Neuronal stem cell (in vitro differentiated cells): Measurements from ENCODE around the gene HSD17B8.
A peak's percentile ranks its signal among the peaks of the same experiment; 100 is the strongest.

Source experiments
- DNase-seq: peaks from one replicate; pipeline ENCODE4 v3.0.0-alpha.2; 2013; ENCODE audit warnings: low spot score
- H2AFZ ChIP-seq: one replicate; pipeline ENCODE4 v1.6.1; 2013; ENCODE audit warnings: mild to moderate bottlenecking, low read length, inconsistent platforms
- H2AK5ac ChIP-seq: 2 replicates; pipeline ENCODE4 v1.6.1; 2013; ENCODE audit warnings: low read depth, mild to moderate bottlenecking, inconsistent platforms, low read length, moderate library complexity, mixed read lengths
- H2BK120ac ChIP-seq: 2 replicates; pipeline ENCODE4 v1.6.1; 2013; ENCODE audit warnings: low read depth, mild to moderate bottlenecking, inconsistent platforms, low read length, moderate library complexity, mixed read lengths
- H2BK12ac ChIP-seq: one replicate; pipeline ENCODE4 v1.6.1; 2013; ENCODE audit warnings: low read length, inconsistent platforms
- H2BK15ac ChIP-seq: 2 replicates; pipeline ENCODE4 v1.6.1; 2013; ENCODE audit warnings: mild to moderate bottlenecking, low read length, inconsistent platforms, mixed read lengths
- H2BK5ac ChIP-seq: one replicate; pipeline ENCODE4 v1.6.1; 2013; ENCODE audit warnings: inconsistent platforms, mild to moderate bottlenecking, low read length, moderate library complexity
- H3K14ac ChIP-seq: one replicate; pipeline ENCODE4 v1.6.1; 2013; ENCODE audit warnings: low read length, inconsistent platforms
- H3K18ac ChIP-seq: 2 replicates; pipeline ENCODE4 v1.6.1; 2013; ENCODE audit warnings: low read length, inconsistent platforms
- H3K23ac ChIP-seq: 2 replicates; pipeline ENCODE4 v1.6.1; 2013; ENCODE audit warnings: low read depth, mild to moderate bottlenecking, mixed read lengths, low read length, inconsistent platforms; ENCODE audit not compliant: poor library complexity
- H3K27ac ChIP-seq: replicated peaks from 3 replicates; pipeline ENCODE4 v1.5.1; 2013; ENCODE audit warnings: low read length, inconsistent platforms
- H3K27me3 ChIP-seq, 3 experiments: 2 replicates each; pipeline ENCODE4 v1.6.1; 2013; ENCODE audit warnings: low read length in 3 of 3, mild to moderate bottlenecking in 2 of 3, inconsistent platforms in 1 of 3, low read depth in 1 of 3, mixed read lengths in 1 of 3, moderate library complexity in 1 of 3; ENCODE audit not compliant: control insufficient read depth in 3 of 3, insufficient read depth in 3 of 3
- H3K36me3 ChIP-seq, 2 donors: replicated peaks in 1 of 2; 2 replicates each; pipeline ENCODE4 v1.6.1; 2013; ENCODE audit warnings: low read length in 2 of 2; ENCODE audit not compliant: control insufficient read depth in 2 of 2, insufficient read depth in 2 of 2
- H3K4ac ChIP-seq: 2 replicates; pipeline ENCODE4 v1.6.1; 2013; ENCODE audit warnings: inconsistent platforms, mild to moderate bottlenecking, low read length, moderate library complexity
- H3K4me1 ChIP-seq, 2 donors: 1 replicate in 1 of 2; 2 replicates in 1 of 2; pipeline ENCODE4 v1.6.1; 2013; ENCODE audit warnings: low read length in 2 of 2, low read depth in 1 of 2; ENCODE audit not compliant: control insufficient read depth in 2 of 2, insufficient read depth in 1 of 2
- H3K4me2 ChIP-seq: one replicate; pipeline ENCODE4 v1.6.1; 2013; ENCODE audit warnings: mild to moderate bottlenecking, low read length, inconsistent platforms; ENCODE audit not compliant: insufficient read depth, poor library complexity, severe bottlenecking
- H3K4me3 ChIP-seq, 2 donors: 2 replicates each; pipeline ENCODE4 v1.5.1; 2013; ENCODE audit warnings: low read length in 2 of 2, mild to moderate bottlenecking in 2 of 2, inconsistent platforms in 1 of 2, moderate library complexity in 1 of 2
- H3K79me1 ChIP-seq: one replicate; pipeline ENCODE4 v1.6.1; 2013; ENCODE audit warnings: low read depth, mild to moderate bottlenecking, inconsistent platforms, low read length, moderate library complexity
- H3K9ac ChIP-seq: one replicate; pipeline ENCODE4 v1.6.1; 2013; ENCODE audit warnings: mild to moderate bottlenecking, low read depth, low read length, inconsistent platforms; ENCODE audit not compliant: poor library complexity
- H3K9me3 ChIP-seq, 2 donors: replicated peaks in 1 of 2; 2 replicates each; pipeline versions ENCODE3 to v1.6.1; 2013; ENCODE audit warnings: low read length in 2 of 2, mild to moderate bottlenecking in 2 of 2, inconsistent platforms in 1 of 2, low read depth in 1 of 2, mixed read lengths in 1 of 2, moderate library complexity in 1 of 2; ENCODE audit not compliant: control insufficient read depth in 2 of 2, insufficient read depth in 1 of 2
- H4K8ac ChIP-seq: one replicate; pipeline ENCODE4 v1.6.1; 2013; ENCODE audit warnings: low read depth, mild to moderate bottlenecking, inconsistent platforms, low read length, moderate library complexity
- H4K91ac ChIP-seq: one replicate; pipeline ENCODE4 v1.6.1; 2013; ENCODE audit warnings: low read length, low read depth, mild to moderate bottlenecking, inconsistent platforms; ENCODE audit not compliant: poor library complexity
- WGBS, 2 donors: extraction: QIAGEN DNeasy Blood & Tissue Kit; methylation state at CpG; one replicate each; pipeline ENCODE4 v1.1.7; 2013; ENCODE audit warnings: missing lambda C conversion rate in 2 of 2, mixed read lengths in 1 of 2; ENCODE audit not compliant: insufficient read length in 2 of 2, insufficient replicate concordance in 1 of 2; ENCODE audit errors: extremely low coverage in 2 of 2; 5-methylcytosine and 5-hydroxymethylcytosine counted together

The HSD17B8 gene

GRCh38 chr6:33170176-33171015 lies 34.1 kb upstream of the HSD17B8 start:
- Histone ChIP-seq H3K9ac (no peak overlapping the region), H2BK120ac (no peak overlapping the region), H3K4me2 (no peak overlapping the region), H2AFZ (no peak overlapping the region), H3K79me1 (peaks cover 2% of the 10 kb centered on the region), H3K27me3 (peaks cover 0 to 4% (median 0%) of the 10 kb centered on the region in 3 experiments), H2BK5ac (no peak overlapping the region), H3K9me3 (no peaks in the 10 kb centered on the region), H3K14ac (peak overlapping the region; percentile 71), H4K8ac (peak overlapping the region; percentile 43), H3K23ac (no peak overlapping the region), H2BK15ac (no peak overlapping the region), H3K18ac (peak overlapping the region; percentile 48), H3K4me3 (no peak overlapping the region), H3K4me1 (no peaks in the 10 kb centered on the region), H4K91ac (peak overlapping the region; percentile 72), H3K4ac (no peak overlapping the region), H3K36me3 (no peaks in the 10 kb centered on the region), H2BK12ac (peak overlapping the region; percentile 73), H3K27ac (no peak overlapping the region), H2AK5ac (no peak overlapping the region)
- no peak for DNase-seq
- WGBS, 2 donors: no CpG with 5 or more reads among the region's 9 CpGs

GRCh38 chr6:33171016-33171879 lies 33.2 kb upstream of the HSD17B8 start:
- H4K91ac ChIP-seq: peak overlapping the region; percentile 72
- no peak for DNase-seq
- no peak overlapping the region for H3K4me2 ChIP-seq
- no peak overlapping the region for H3K23ac ChIP-seq
- no peak overlapping the region for H3K4me3 ChIP-seq
- no peak overlapping the region for H2BK120ac ChIP-seq
- no peak overlapping the region for H4K8ac ChIP-seq
- no peaks in the 10 kb centered on the region for H3K4me1 ChIP-seq
- H3K4ac ChIP-seq: no peak overlapping the region
- H3K9me3 ChIP-seq: no peaks in the 10 kb centered on the region
- no peak overlapping the region for H3K27ac ChIP-seq
- H3K14ac ChIP-seq: peak overlapping the region; percentile 71
- peak overlapping the region; percentile 48 for H3K18ac ChIP-seq
- H3K9ac ChIP-seq: no peak overlapping the region
- H2BK15ac ChIP-seq: no peak overlapping the region
- no peak overlapping the region for H2AFZ ChIP-seq
- H2AK5ac ChIP-seq: peak overlapping the region; percentile 20
- peaks cover 2% of the 10 kb centered on the region for H3K79me1 ChIP-seq
- no CpG with 5 or more reads among the region's 11 CpGs for WGBS, 2 donors
- no peak overlapping the region for H2BK5ac ChIP-seq
- H3K27me3 ChIP-seq: peaks cover 0 to 4% (median 0%) of the 10 kb centered on the region in 3 experiments
- no peaks in the 10 kb centered on the region for H3K36me3 ChIP-seq
- H2BK12ac ChIP-seq: peak overlapping the region; percentile 73

GRCh38 chr6:33171880-33172687 lies 32.4 kb upstream of the HSD17B8 start:
- Histone ChIP-seq H2BK15ac (no peak overlapping the region), H3K9me3 (no peaks in the 10 kb centered on the region), H3K36me3 (no peaks in the 10 kb centered on the region), H3K18ac (peak overlapping the region; percentile 64), H3K79me1 (peaks cover 2% of the 10 kb centered on the region), H2BK5ac (peak overlapping the region; percentile 53), H2AFZ (no peak overlapping the region), H3K4me2 (peak overlapping the region; percentile 2), H3K4me3 (no peak overlapping the region), H2BK120ac (no peak overlapping the region), H3K14ac (no peak overlapping the region), H3K9ac (no peak overlapping the region), H3K4ac (no peak overlapping the region), H3K27me3 (peaks cover 0 to 4% (median 0%) of the 10 kb centered on the region in 3 experiments), H2BK12ac (no peak overlapping the region), H3K23ac (peak overlapping the region; percentile 31), H3K4me1 (no peaks in the 10 kb centered on the region), H4K91ac (no peak overlapping the region), H2AK5ac (no peak overlapping the region), H3K27ac (no peak overlapping the region), H4K8ac (no peak overlapping the region)
- WGBS, 2 donors: no CpG with 5 or more reads among the region's 8 CpGs
- no peak for DNase-seq
